Spleen (tissue), 11 donors: ENCODE data around the gene SLC39A10. TPM values are rescaled to one million over a fixed set of nuclear protein-coding genes. Genes with fewer than 3 reads are reported as not detected.
"Not testable (repeated sequence)": the region's sequence is repeated elsewhere in the genome, so short reads cannot be mapped to it uniquely, and the experiment has no call there.

Experiments
- DNase-seq: peaks from one replicate; pipeline ENCODE4 v3.0.0-alpha.2; 2020
- H3K27ac ChIP-seq, 8 donors: fragments of 200-600 bp; sonication (generic) in 7 of 8; 1 replicate in 4 of 8; 2 replicates in 4 of 8; pipeline versions ENCODE4 v1.5.0 to v1.8.0; 2016 to 2021; ENCODE audit warnings: inconsistent platforms in 4 of 8, mild to moderate bottlenecking in 4 of 8, moderate library complexity in 1 of 8
- H3K27me3 ChIP-seq, 7 donors: fragments of 200-600 bp; sonication (generic) in 6 of 7; replicated peaks in 1 of 7; 1 replicate in 4 of 7; 2 replicates in 3 of 7; pipeline versions ENCODE4 v1.5.0 to v1.8.0; 2016 to 2021; ENCODE audit warnings: inconsistent platforms in 3 of 7, mild to moderate bottlenecking in 1 of 7
- H3K36me3 ChIP-seq, 6 donors: fragments of 200-600 bp; sonication (generic) in 5 of 6; 1 replicate in 4 of 6; 2 replicates in 2 of 6; pipeline versions ENCODE4 v1.5.0 to v1.8.0; 2016 to 2021; ENCODE audit warnings: inconsistent platforms in 2 of 6
- H3K4me1 ChIP-seq, 6 donors: fragments of 200-600 bp; sonication (generic) in 5 of 6; 1 replicate in 3 of 6; 2 replicates in 3 of 6; pipeline versions ENCODE4 v1.5.0 to v1.8.0; 2016 to 2021; ENCODE audit warnings: inconsistent platforms in 3 of 6
- H3K4me3 ChIP-seq, 8 donors: fragments of 200-600 bp; sonication (generic) in 7 of 8; 1 replicate in 4 of 8; 2 replicates in 4 of 8; pipeline versions ENCODE4 v1.5.0 to v1.8.0; 2016 to 2021; ENCODE audit warnings: inconsistent platforms in 4 of 8, mild to moderate bottlenecking in 4 of 8, moderate library complexity in 2 of 8
- H3K9me3 ChIP-seq, 8 donors: fragments of 200-600 bp; sonication (generic) in 7 of 8; 1 replicate in 4 of 8; 2 replicates in 4 of 8; pipeline versions ENCODE4 v1.5.0 to v1.8.0; 2016 to 2021; ENCODE audit warnings: inconsistent platforms in 4 of 8
- POLR2A ChIP-seq, 3 donors: fragments of 450-650 bp; IDR thresholded peaks; one replicate each; pipeline ENCODE4 v1.5.1; 2017; ENCODE audit warnings: antibody characterized with exemption in 3 of 3, mild to moderate bottlenecking in 1 of 3
- POLR2AphosphoS5 ChIP-seq, 3 donors: sonication (generic); formaldehyde crosslinking; IDR thresholded peaks; one replicate each; pipeline ENCODE4 v1.5.1; 2017; ENCODE audit warnings: antibody characterized with exemption in 3 of 3
- WGBS, 5 donors: extraction: QIAGEN DNeasy Blood & Tissue Kit in 3 of 5; methylation state at CpG; one replicate each; pipeline versions ENCODE4 v1.1.5 to v1.1.7; 2013 to 2018; 5-methylcytosine and 5-hydroxymethylcytosine counted together
- intact Hi-C: fragments of 100-400 bp; cut with DNase I; formaldehyde crosslinking; loops from one replicate; pipeline ENCODE4 v1.15.0; 2023; ENCODE audit warnings: low total_unique reads
- polyA plus RNA-seq, 3 donors: library from polyadenylated mRNA; stranded (reverse); fragments of 200-250 nt; gene quantifications; one replicate each; pipeline ENCODE4 v1.2.1, GENCODE V29; 2013
- total RNA-seq, 7 donors: library from RNA; depleted of rRNA in 3 of 7; stranded (reverse); fragments of >200 nt in 3 of 7; fragmentation: NEBNext Ultra II Directional in 4 of 7; extraction: Animal tissue kit (Norgen Biotek cat#: 25700) in 4 of 7; gene quantifications; one replicate each; pipeline versions ENCODE4 v1.1.0 to v1.2.1, GENCODE V29; 2016 to 2021
- TF ChIP-seq, protein P1 (sequence below), 11 experiments: fragments of 200-600 bp in 7 of 11; fragments of 450-650 bp in 4 of 11; sonication (generic) in 4 of 11; IDR thresholded peaks in 8 of 11; conservative IDR thresholded peaks in 3 of 11; 1 replicate in 7 of 11; 2 replicates in 4 of 11; pipeline versions ENCODE4 v1.4.0 to v1.8.0; 2016 to 2021; ENCODE audit warnings: antibody characterized with exemption in 11 of 11, inconsistent platforms in 4 of 11, mild to moderate bottlenecking in 1 of 11
- donor health status: healthy with polysubstance abuse.
- donor health status: DM: no; HTN: no; CAD: no; lungs with moderate emphysema.
- donor health status: DM: no; HTN: no; CAD: no.
- donor health status: Bipolar disorder and iron deficiency.
- donor health status: healthy.
- donor health status: DM: no; HTN: no; CAD: no.
- donor health status: DM: yes; HTN: yes; CAD: no.

SLC39A10 gene
- total and polyA plus RNA-seq, 10 donors: 7.9 to 78.1 (median 51.6) TPM

DNA sequence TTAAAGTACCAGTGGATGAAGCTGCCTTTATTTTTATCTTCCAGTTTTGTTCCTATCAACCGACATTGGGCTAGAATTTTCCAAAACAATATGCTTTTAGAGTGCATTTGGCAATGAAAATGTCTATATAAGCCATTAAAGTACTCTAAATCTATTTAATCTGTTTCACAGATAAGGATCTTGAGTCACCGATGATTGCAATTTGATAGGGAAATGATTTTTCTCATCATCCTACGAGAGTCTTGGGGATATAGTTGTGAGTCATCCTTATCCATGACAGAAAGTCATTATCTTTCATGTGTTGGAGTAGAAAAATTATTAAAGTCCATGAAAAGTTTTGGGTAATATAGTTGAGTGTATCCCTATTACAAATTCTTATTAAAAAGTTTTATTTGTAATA is 26.1 kb downstream of the SLC39A10 start:
- Histone ChIP-seq H3K9me3 (no peaks in the 10 kb centered on the region), H3K4me1 (peaks cover 0 to 16% (median 1%) of the 10 kb centered on the region in 6 donors), H3K4me3 (no peak overlapping the region), H3K27ac (no peak overlapping the region), H3K27me3 (no peaks in the 10 kb centered on the region), H3K36me3 (peaks cover 0 to 48% (median 13%) of the 10 kb centered on the region in 6 donors)
- TF ChIP-seq POLR2A (IDR thresholded peaks at IDR 0.05): no peak
- TF ChIP-seq POLR2AphosphoS5 (IDR thresholded peaks at IDR 0.05): no peak
- TF ChIP-seq, protein P1, sequence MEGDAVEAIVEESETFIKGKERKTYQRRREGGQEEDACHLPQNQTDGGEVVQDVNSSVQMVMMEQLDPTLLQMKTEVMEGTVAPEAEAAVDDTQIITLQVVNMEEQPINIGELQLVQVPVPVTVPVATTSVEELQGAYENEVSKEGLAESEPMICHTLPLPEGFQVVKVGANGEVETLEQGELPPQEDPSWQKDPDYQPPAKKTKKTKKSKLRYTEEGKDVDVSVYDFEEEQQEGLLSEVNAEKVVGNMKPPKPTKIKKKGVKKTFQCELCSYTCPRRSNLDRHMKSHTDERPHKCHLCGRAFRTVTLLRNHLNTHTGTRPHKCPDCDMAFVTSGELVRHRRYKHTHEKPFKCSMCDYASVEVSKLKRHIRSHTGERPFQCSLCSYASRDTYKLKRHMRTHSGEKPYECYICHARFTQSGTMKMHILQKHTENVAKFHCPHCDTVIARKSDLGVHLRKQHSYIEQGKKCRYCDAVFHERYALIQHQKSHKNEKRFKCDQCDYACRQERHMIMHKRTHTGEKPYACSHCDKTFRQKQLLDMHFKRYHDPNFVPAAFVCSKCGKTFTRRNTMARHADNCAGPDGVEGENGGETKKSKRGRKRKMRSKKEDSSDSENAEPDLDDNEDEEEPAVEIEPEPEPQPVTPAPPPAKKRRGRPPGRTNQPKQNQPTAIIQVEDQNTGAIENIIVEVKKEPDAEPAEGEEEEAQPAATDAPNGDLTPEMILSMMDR (IDR thresholded peaks at IDR 0.05 in 8 of 11, conservative IDR thresholded peaks at IDR 0.05 in 3 of 11): no peak
- no peak for DNase-seq
- WGBS, 5 donors: 85 to 92% (median 90%) methylated on average over 3 of the region's 3 CpGs
- intact Hi-C loops: no loop called here

DNA sequence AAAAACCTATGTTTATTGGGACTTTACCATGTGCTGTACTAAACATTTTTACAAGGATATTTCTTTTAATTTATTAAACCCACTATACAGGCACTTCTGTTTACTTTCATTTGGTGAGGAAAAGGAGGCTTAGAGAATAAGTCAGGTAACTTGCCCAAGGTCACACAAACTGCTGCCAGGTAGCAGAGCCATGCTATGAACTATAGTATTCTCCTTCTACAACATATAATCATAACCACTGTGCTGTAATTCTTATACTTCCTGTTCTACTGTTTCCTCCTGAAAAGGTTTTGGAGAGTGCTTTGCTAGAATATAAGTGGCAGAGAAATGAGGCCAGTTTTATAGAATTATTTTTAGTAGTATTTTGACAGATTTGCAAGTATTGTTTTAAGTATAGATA is 29.5 kb downstream of the SLC39A10 start:
- DNase-seq: no peak
- peaks cover 0 to 57% (median 2%) of the 10 kb centered on the region in 6 donors for H3K36me3 ChIP-seq
- peaks cover 0 to 17% (median 8%) of the 10 kb centered on the region in 8 donors for H3K9me3 ChIP-seq
- no peak overlapping the region for H3K27ac ChIP-seq
- peaks cover 0 to 15% (median 1%) of the 10 kb centered on the region in 6 donors for H3K4me1 ChIP-seq
- intact Hi-C loops: no loop called here
- no peak overlapping the region for H3K4me3 ChIP-seq
- no peaks in the 10 kb centered on the region for H3K27me3 ChIP-seq
- TF ChIP-seq, protein P1 (IDR thresholded peaks at IDR 0.05 in 8 of 11, conservative IDR thresholded peaks at IDR 0.05 in 3 of 11): no peak
- TF ChIP-seq POLR2AphosphoS5 (IDR thresholded peaks at IDR 0.05): no peak
- no peak for TF ChIP-seq POLR2A (IDR thresholded peaks at IDR 0.05)

DNA sequence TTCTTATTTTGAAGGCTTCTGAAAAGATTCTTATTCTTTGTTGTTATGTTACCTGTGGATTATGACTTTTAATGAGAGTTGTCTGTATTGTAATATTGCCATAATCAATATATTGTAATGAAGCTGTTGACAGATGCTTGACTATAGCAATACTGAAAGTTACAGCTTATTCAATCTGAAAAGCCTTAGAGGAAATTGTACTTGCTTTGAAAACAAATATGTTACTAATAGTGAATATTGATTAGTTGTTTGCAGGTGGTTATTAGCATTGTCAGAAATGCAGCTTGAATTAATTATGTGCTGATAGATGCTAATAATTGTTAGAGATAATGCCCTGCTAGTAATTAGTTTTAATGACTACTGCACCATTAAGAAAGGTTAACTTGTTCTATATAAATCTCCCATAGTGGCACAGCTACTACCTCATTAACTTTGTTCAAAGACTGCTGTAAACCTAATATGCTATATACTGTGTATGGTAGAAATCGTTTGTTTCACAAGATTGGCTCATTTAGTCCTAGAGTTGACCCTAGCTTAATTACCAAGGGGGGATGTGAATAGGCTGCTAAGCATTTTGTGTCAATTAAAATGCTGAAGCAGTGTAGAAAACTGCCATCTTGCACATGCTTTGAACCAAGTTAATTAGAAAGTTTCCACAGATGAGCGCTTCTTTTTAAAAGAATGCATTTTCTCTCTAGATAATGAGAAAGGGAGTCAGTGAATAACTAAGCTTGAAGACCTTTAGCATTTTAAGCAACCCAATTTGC is 30.5 kb downstream of the SLC39A10 start:
- 81 to 90% (median 85%) methylated on average over 2 of the region's 2 CpGs for WGBS, 5 donors
- DNase-seq: no peak
- Histone ChIP-seq H3K9me3 (peaks cover 0 to 27% (median 12%) of the 10 kb centered on the region in 8 donors), H3K27me3 (no peaks in the 10 kb centered on the region), H3K36me3 (peaks cover 0 to 53% (median 2%) of the 10 kb centered on the region in 6 donors), H3K4me3 (no peak overlapping the region), H3K4me1 (peaks cover 0 to 20% (median 1%) of the 10 kb centered on the region in 6 donors), H3K27ac (no peak overlapping the region)
- TF ChIP-seq POLR2A (IDR thresholded peaks at IDR 0.05): no peak
- TF ChIP-seq, protein P1 (IDR thresholded peaks at IDR 0.05 in 8 of 11, conservative IDR thresholded peaks at IDR 0.05 in 3 of 11): no peak
- TF ChIP-seq POLR2AphosphoS5 (IDR thresholded peaks at IDR 0.05): no peak
- intact Hi-C loops: no loop called here

DNA sequence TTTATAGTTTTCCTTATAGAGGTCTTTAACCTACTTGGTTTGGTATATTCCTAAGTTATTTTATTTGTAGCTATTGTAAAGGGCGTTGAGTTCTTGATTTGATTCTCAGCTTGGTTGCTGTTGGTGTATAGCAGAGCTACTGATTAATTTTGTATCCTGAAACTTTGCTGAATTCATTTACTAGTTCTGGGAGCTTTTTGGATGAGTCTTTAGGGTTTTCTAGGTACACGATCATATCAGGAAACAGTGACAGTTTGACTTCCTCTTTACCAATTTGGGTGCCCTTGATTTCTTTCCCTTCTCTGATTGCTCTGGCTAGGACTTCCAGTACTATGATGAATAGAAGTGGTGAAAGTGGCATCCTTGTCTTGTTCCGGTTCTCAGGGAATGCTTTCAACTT is 35.5 kb downstream of the SLC39A10 start:
- Histone ChIP-seq H3K36me3 (peaks cover 0 to 41% (median 8%) of the 10 kb centered on the region in 6 donors), H3K9me3 (peaks cover 0 to 52% (median 26%) of the 10 kb centered on the region in 8 donors), H3K4me1 (peaks cover 0 to 19% (median 0%) of the 10 kb centered on the region in 6 donors)
- H3K4me3 ChIP-seq, intact Hi-C loops, H3K27me3 ChIP-seq, DNase-seq, H3K27ac ChIP-seq: not testable (repeated sequence)
- WGBS, 5 donors: 40 to 63% (median 59%) methylated on average over 3 of the region's 3 CpGs
